Cardiac septum (tissue), 1 donor: Measurements from ENCODE around the gene ATOH7. TPM values are rescaled to one million over a fixed set of nuclear protein-coding genes. Genes with fewer than 3 reads are reported as not detected.

Experiments used
- DNase-seq: peaks from one replicate; pipeline ENCODE4 v3.0.0-alpha.2; 2020; ENCODE audit warnings: low spot score
- intact Hi-C: fragments of 100-400 bp; cut with DNase I; formaldehyde crosslinking; loops from one replicate; pipeline ENCODE4 v1.14.0; 2022
- total RNA-seq: library from RNA; stranded (reverse); fragmentation: NEBNext Ultra II Directional; extraction: Animal tissue kit (Norgen Biotek cat#: 25700); gene quantifications from one replicate; pipeline ENCODE4 v1.2.1, GENCODE V29; 2021
- donor health status: DM: no; HTN: no; CAD: no.

Gene ATOH7
- total RNA-seq, 1 donor from 2014 or later = not detected

DNA sequence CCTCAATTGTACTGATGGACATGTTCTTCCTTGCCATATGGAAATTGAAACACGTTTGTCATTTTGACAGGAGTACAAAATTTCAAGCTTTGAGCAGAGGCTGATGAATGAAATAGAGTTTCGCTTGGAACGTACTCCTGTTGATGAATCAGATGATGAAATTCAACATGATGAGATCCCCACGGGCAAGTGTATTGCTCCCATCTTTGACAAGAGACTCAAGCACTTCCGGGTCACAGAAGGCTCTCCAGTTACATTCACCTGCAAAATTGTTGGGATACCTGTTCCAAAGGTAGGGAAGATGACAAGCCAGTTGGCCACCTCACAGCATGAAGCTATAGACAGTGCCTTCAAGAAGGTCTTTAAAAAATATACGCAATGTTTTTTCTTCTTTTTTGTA lies 43.1 kb downstream of the ATOH7 start:
- intact Hi-C loops = no loop called here
- DNase-seq = no peak

- intact Hi-C loops = no loop called here
- DNase-seq = no peak
These were observed 46.8 kb downstream of the ATOH7 start for GRCh38 chr10:68185085-68185484.

DNA sequence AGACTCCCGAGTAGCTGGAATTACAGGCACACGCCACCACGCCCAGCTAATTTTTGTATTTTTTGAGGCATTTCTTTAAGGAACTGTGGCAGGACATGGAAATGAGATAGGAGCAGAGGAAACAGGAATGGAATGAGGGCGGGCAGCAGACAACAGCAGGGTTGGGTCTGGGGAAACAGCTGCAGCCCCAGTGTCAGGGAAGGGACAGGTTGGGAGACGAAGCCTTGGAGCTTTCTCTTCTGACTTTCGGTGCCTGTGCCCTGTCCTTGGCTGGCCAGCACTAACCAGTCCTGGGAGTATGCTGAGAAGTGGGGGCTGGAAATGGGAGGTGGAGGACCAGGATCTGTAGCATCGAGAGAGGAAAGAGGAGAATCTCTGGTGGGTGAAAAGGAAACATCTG lies 47.4 kb downstream of the ATOH7 start:
- intact Hi-C loops = no loop called here
- DNase-seq = no peak

Other genes with a start within 250 kb of the ATOH7 start
- gene HERC4, start 156.8 kb downstream of the ATOH7 start, total RNA-seq = 43.0 TPM
- 196 TPM for gene MYPN, start 122.6 kb downstream of the ATOH7 start, total RNA-seq
- 110 TPM for gene HNRNPH3, start 100.0 kb upstream of the ATOH7 start, total RNA-seq
- gene PBLD, start 100.8 kb upstream of the ATOH7 start, total RNA-seq = 6.9 TPM
- gene RUFY2, start 175.2 kb upstream of the ATOH7 start, total RNA-seq = 12.0 TPM
- 3.5 TPM for gene DNA2, start 239.9 kb upstream of the ATOH7 start, total RNA-seq